ENCODE measurements around the gene FHIT. TPM values are rescaled to one million over a fixed set of nuclear protein-coding genes. Genes with fewer than 3 reads are reported as not detected.

Gene FHIT
- total and polyA plus RNA-seq, 4 donors = 2.6 to 21.3 (median 8.7) TPM

DNA sequence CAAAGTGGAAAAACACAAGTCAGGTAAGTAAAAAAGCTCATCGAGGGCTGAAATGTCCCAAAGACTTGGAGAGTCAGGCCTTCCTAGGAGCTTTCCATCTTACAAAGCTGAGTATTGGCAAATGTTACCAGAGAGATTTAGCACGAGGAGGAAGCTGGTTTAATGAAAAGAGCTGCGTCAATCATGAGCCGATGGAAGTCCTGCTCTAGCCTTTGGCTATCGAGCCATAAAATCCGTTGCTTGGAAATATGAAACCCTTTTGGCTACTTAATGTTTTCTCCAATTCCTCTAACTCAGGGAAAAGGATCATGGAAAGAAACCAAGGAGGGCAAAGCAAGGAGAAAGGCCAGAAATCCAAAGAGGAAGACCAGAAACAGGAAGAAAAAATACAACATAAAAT lies 1074.6 kb downstream of the FHIT start:
- H3K9ac ChIP-seq (ENCODE audit: insufficient read depth in 1 of 2, low read length in 2 of 2) = no peak overlapping the region
- H3K36me3 ChIP-seq (ENCODE audit: control insufficient read depth in 4 of 4, insufficient read depth in 4 of 4, low read length in 4 of 4) = no peaks in the 10 kb centered on the region
- no peak overlapping the region for H3K4me3 ChIP-seq
- TF ChIP-seq, protein P1, sequence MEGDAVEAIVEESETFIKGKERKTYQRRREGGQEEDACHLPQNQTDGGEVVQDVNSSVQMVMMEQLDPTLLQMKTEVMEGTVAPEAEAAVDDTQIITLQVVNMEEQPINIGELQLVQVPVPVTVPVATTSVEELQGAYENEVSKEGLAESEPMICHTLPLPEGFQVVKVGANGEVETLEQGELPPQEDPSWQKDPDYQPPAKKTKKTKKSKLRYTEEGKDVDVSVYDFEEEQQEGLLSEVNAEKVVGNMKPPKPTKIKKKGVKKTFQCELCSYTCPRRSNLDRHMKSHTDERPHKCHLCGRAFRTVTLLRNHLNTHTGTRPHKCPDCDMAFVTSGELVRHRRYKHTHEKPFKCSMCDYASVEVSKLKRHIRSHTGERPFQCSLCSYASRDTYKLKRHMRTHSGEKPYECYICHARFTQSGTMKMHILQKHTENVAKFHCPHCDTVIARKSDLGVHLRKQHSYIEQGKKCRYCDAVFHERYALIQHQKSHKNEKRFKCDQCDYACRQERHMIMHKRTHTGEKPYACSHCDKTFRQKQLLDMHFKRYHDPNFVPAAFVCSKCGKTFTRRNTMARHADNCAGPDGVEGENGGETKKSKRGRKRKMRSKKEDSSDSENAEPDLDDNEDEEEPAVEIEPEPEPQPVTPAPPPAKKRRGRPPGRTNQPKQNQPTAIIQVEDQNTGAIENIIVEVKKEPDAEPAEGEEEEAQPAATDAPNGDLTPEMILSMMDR (IDR thresholded peaks at IDR 0.05; ENCODE audit: control extremely low read depth, extremely low read depth) = no peak
- 81 to 90% methylated on average over 6 of the region's 6 CpGs for WGBS, 2 donors
- no peaks in the 10 kb centered on the region for H3K9me3 ChIP-seq (ENCODE audit: control insufficient read depth in 4 of 4, insufficient read depth in 3 of 4, low read length in 3 of 4)
- no peak for ATAC-seq (ENCODE audit: insufficient read depth, low FRiP score)
- H3K27me3 ChIP-seq (ENCODE audit: control insufficient read depth in 3 of 3, insufficient read depth in 3 of 3, low read length in 2 of 3) = no peaks in the 10 kb centered on the region
- DNase-seq = no peak
- no peak overlapping the region for H3K27ac ChIP-seq (ENCODE audit: low read depth in 1 of 2, low read length in 1 of 2)
- no peaks in the 10 kb centered on the region for H3K4me1 ChIP-seq (ENCODE audit: control insufficient read depth in 5 of 5, insufficient read depth in 5 of 5, low read length in 5 of 5)

DNA sequence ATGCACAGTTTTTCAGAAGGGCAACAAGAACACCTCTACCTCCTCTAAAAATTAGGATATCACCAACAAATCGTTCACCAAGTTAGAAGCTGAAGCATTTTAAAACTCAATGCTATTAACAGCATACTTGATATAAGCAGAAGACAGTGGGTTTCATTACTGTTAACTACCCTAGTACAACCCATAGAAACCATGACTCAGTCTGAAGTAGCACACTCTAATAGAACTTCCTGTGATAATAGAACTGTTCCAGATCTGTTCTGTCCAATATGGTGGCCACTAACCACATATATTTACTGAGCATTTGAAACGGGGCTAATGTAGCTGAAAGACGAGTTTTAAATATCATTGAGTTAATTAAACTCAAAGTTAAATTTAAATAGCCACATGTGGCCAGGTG lies 1075.6 kb downstream of the FHIT start:
- Histone ChIP-seq H3K9ac (ENCODE audit: insufficient read depth in 1 of 2, low read length in 2 of 2) (no peak overlapping the region), H3K4me1 (ENCODE audit: control insufficient read depth in 5 of 5, insufficient read depth in 5 of 5, low read length in 5 of 5) (no peaks in the 10 kb centered on the region), H3K4me3 (no peak overlapping the region), H3K27me3 (ENCODE audit: control insufficient read depth in 3 of 3, insufficient read depth in 3 of 3, low read length in 2 of 3) (no peaks in the 10 kb centered on the region), H3K9me3 (ENCODE audit: control insufficient read depth in 4 of 4, insufficient read depth in 3 of 4, low read length in 3 of 4) (no peaks in the 10 kb centered on the region), H3K36me3 (ENCODE audit: control insufficient read depth in 4 of 4, insufficient read depth in 4 of 4, low read length in 4 of 4) (no peaks in the 10 kb centered on the region), H3K27ac (ENCODE audit: low read depth in 1 of 2, low read length in 1 of 2) (no peak overlapping the region)
- DNase-seq = no peak
- 90 to 93% methylated on average over 3 of the region's 3 CpGs for WGBS, 2 donors
- TF ChIP-seq, protein P1 (IDR thresholded peaks at IDR 0.05; ENCODE audit: control extremely low read depth, extremely low read depth) = no peak
- ATAC-seq (ENCODE audit: insufficient read depth, low FRiP score) = no peak

DNA sequence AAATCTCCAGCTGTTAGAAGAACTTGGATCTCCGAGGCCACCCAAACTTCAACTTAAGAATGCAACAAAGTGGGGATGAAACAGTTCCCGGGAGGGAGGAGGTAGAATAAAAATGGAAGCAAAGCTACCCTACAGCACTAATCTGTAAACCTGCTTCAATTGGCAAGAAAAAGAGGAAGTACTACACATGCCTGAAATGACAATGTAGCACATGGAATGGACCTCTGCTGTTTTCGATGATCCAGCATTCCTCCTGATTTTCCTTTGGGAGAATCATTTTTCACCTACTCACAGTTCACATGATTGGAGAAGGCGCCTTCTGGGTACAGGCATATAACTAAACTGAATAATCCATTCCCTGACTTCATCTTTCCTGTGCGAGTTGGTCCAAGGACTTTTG lies 1081.5 kb downstream of the FHIT start:
- TF ChIP-seq, protein P1 (IDR thresholded peaks at IDR 0.05; ENCODE audit: control extremely low read depth, extremely low read depth) = no peak
- Histone ChIP-seq H3K36me3 (ENCODE audit: control insufficient read depth in 4 of 4, insufficient read depth in 4 of 4, low read length in 4 of 4) (no peaks in the 10 kb centered on the region), H3K27me3 (ENCODE audit: control insufficient read depth in 3 of 3, insufficient read depth in 3 of 3, low read length in 2 of 3) (no peaks in the 10 kb centered on the region), H3K9ac (ENCODE audit: insufficient read depth in 1 of 2, low read length in 2 of 2) (no peak overlapping the region), H3K9me3 (ENCODE audit: control insufficient read depth in 4 of 4, insufficient read depth in 3 of 4, low read length in 3 of 4) (no peaks in the 10 kb centered on the region), H3K4me3 (no peak overlapping the region), H3K4me1 (ENCODE audit: control insufficient read depth in 5 of 5, insufficient read depth in 5 of 5, low read length in 5 of 5) (no peaks in the 10 kb centered on the region), H3K27ac (ENCODE audit: low read depth in 1 of 2, low read length in 1 of 2) (no peak overlapping the region)
- DNase-seq (no peak), ATAC-seq (ENCODE audit: insufficient read depth, low FRiP score) (no peak)
- 88 to 91% methylated on average over 5 of the region's 5 CpGs for WGBS, 2 donors

DNA sequence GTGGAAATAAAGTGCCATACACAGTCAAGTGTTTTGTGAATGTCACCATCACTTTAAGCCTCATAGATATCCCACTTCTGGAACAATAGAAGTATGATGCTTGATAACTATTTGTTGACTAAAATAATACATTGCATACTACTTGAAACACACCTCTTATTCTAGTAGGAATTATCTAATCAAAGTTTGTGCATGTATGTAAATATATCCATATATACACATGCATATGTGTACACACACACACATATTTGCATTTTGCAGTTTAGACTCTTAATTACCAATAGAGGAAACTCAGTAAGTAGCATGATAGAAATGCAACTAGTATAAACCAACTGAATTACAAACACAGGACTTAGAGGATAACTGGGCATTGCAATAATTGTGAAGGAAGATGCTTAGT lies 1084.1 kb downstream of the FHIT start:
- Histone ChIP-seq H3K27ac (ENCODE audit: low read depth in 1 of 2, low read length in 1 of 2) (no peak overlapping the region), H3K36me3 (ENCODE audit: control insufficient read depth in 4 of 4, insufficient read depth in 4 of 4, low read length in 4 of 4) (no peaks in the 10 kb centered on the region), H3K27me3 (ENCODE audit: control insufficient read depth in 3 of 3, insufficient read depth in 3 of 3, low read length in 2 of 3) (no peaks in the 10 kb centered on the region), H3K4me1 (ENCODE audit: control insufficient read depth in 5 of 5, insufficient read depth in 5 of 5, low read length in 5 of 5) (no peaks in the 10 kb centered on the region), H3K9ac (ENCODE audit: insufficient read depth in 1 of 2, low read length in 2 of 2) (no peak overlapping the region), H3K9me3 (ENCODE audit: control insufficient read depth in 4 of 4, insufficient read depth in 3 of 4, low read length in 3 of 4) (no peaks in the 10 kb centered on the region), H3K4me3 (no peak overlapping the region)
- ATAC-seq (ENCODE audit: insufficient read depth, low FRiP score) = no peak
- TF ChIP-seq, protein P1 (IDR thresholded peaks at IDR 0.05; ENCODE audit: control extremely low read depth, extremely low read depth) = no peak
- no peak for DNase-seq

Data from lung (tissue), 12 donors.